Measurements from ENCODE around the gene CDH9.

GRCh38 chr5:26833596-26833995 lies 204.8 kb downstream of the CDH9 start:
- TF ChIP-seq EZH2 (IDR thresholded peaks at IDR 0.05; ENCODE audit: insufficient read depth, poor library complexity, severe bottlenecking) (no peak), EZH2phosphoT487 (IDR thresholded peaks at IDR 0.05; ENCODE audit: insufficient read depth, low read depth) (no peak)

Data from GM23248 (cell line).